AG10803 (cell line): ENCODE measurements around the gene RFLNA.

Source experiments
- DNase-seq: peaks from one replicate; pipeline ENCODE4 v3.0.0; 2010; ENCODE audit warnings: low read depth
- H3K4me3 ChIP-seq: 2 replicates; pipeline ENCODE4 v1.5.1; 2011; ENCODE audit warnings: mild to moderate bottlenecking, low read length, control low read depth
- TF ChIP-seq, protein P1 (sequence below): conservative IDR thresholded peaks from 2 replicates; pipeline ENCODE4 v1.5.1; 2011; ENCODE audit warnings: mild to moderate bottlenecking, low read length, control low read depth, inconsistent platforms

RFLNA gene, protein sequence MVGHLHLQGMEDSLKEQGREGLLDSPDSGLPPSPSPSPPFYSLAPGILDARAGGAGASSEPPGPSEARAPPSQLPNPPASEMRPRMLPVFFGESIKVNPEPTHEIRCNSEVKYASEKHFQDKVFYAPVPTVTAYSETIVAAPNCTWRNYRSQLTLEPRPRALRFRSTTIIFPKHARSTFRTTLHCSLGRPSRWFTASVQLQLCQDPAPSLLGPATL

DNA sequence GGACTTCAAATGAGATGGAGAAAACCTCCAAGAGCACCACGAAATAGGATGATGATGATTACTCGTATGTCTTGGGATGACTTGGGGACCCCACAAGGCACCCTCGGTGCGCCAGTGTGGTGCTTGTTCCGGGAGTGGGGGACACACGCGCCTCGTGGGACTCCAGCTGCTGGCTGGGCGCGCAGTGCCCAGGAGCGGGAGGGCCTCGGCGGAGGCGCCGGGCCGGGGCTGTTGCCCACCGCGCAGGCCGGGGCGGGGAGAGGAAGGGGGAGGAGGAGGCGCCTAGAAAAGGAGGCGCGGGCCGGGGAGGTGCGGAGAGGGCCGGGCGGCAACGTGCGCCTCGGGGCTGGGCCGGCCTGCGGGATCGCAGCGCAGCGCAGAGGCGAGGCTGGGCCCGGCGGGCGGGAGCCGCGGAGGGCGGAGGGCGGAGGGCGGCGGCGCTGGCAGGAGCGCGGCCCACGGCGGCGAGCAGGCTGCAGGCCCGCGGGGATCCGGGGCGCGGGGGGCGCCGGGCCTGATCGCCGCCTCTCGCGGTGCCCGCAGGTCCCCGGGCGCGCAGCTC, at the start of gene RFLNA:
Gene RFLNA, plus strand, starts transcription at position 314 of the 562 bp plus-strand sequence. CDS start 337 bp downstream, outside the sequence.
- peak within 1 kb of the TSS; percentile 64 for H3K4me3 ChIP-seq
- DNase-seq, result no peak
- TF ChIP-seq, protein P1, sequence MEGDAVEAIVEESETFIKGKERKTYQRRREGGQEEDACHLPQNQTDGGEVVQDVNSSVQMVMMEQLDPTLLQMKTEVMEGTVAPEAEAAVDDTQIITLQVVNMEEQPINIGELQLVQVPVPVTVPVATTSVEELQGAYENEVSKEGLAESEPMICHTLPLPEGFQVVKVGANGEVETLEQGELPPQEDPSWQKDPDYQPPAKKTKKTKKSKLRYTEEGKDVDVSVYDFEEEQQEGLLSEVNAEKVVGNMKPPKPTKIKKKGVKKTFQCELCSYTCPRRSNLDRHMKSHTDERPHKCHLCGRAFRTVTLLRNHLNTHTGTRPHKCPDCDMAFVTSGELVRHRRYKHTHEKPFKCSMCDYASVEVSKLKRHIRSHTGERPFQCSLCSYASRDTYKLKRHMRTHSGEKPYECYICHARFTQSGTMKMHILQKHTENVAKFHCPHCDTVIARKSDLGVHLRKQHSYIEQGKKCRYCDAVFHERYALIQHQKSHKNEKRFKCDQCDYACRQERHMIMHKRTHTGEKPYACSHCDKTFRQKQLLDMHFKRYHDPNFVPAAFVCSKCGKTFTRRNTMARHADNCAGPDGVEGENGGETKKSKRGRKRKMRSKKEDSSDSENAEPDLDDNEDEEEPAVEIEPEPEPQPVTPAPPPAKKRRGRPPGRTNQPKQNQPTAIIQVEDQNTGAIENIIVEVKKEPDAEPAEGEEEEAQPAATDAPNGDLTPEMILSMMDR, result no peak

DNA sequence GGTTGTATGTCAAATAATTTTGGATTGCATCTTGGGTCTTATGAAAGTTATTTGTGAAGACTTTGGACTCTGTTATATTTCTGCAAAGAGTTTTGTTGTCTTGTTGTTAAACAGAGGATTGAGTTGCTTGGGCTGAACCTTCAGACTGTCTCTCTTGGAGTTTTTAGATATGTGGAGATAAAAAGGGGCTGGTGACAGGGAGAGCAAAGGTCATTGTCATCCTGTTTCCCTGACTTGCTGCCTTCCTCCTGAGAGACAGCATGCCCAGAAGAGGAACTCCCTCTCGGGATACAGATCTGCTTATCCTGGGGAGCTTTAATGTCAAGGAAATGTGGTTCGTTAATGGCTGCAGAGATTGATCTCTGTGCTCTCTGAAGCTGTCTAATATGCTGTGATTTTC, 47.6 kb upstream of the RFLNA start:
- H3K4me3 ChIP-seq, result no peak overlapping the region
- TF ChIP-seq, protein P1, result no peak
- DNase-seq, result no peak

DNA sequence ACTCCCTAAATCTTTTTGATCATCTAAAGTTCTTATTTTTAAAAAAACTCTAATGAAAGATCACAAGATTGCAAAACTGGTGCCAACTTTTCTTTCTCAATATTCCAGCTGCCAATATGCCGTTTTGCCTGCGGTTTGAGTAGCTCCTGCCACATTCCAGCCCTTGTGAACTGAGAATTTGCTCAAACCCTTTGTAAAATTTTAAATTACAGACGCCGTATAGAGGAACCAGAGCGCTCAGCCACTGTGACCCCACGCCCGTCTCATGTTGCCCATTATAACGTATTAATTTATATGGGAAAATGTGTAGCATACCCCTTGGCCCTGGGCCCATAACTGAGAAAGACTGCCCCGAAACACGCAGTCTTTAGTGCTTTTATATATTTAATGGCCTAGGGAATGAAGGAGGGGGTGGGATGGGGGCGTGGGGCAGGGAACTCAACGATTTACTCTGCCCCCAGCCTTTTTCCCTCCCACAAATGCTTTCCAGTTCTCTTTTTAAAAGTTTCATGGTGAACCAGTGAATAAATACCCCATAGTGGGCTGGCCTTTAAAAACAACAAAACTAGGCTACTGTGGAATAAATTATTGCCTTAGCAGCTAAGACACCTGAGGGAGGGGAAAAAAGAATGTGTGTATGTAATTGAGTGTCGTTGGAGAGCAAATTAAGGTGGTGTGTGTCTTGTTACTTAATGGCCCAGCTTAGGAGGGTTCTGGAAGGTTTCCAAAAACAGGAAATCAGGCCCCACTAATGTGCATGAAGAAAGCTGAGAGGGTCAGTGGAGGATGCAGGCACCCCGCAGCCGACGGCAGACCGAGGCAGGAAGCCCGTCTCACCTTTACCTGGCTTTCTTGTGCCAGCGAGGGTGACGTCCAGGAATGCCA, 45.7 kb upstream of the RFLNA start:
- no peak overlapping the region for H3K4me3 ChIP-seq
- TF ChIP-seq, protein P1, result no peak
- DNase-seq, result peak; percentile 68

DNA sequence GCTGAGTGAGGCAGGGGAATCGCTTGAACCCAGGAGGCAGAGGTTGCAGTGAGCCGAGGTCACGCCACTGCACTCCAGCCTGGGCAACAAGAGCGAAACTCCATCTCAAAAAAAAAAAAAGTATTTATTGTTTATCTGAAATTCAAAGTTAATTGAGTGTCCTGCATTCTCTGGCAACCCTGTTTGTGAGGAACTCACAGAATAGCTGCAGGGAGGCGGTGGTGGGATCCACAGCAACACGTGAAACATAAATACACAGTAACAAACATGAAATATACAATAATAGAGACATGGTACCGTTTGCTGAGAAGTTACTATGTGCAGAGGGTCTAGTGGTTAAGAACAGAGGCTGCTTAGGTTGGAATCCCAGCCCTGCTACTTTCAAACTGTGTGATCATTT, 43.7 kb upstream of the RFLNA start:
- TF ChIP-seq, protein P1, result no peak
- no peak overlapping the region for H3K4me3 ChIP-seq
- no peak for DNase-seq

DNA sequence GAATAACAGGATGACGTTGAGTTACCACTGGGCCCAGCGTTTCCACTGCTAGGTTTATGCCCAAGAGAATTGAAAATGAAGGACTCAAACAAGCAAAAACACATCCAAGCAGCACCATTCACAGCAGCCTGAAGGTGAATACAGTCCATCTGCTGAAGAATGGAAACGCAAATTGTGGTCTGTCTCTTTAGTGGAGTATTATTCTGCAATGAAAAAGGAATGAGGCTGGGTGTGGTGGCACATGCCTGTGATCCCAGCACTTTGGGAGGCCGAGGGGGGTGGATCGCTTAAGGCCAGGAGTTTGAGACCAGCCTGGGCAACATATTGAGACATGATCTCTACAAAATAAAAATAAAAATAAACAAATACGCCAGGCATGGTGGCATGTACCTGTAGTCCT, 41.9 kb upstream of the RFLNA start:
- DNase-seq, result no peak
- TF ChIP-seq, protein P1, result no peak
- H3K4me3 ChIP-seq, result no peak overlapping the region

DNA sequence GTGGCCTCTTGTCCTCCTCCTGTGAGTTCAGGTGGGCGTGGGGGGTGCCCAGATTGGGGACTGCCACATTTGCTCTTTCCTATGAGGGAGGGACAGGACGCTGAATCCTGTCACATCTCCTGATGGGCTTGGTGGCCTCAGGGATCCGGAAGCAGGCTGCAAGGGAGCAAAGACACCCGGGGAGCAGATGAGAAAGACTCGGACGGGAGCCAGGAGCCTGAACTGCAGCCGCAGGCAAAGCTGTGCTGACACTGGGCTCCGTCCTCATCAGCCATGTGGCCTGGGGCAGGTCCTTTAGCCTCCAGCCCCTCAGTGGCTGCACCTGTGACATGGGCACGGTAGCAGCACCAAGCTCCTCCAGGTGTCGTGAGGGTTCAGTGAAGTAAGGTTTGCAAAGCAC, 40.8 kb upstream of the RFLNA start:
- TF ChIP-seq, protein P1, result no peak
- H3K4me3 ChIP-seq, result no peak overlapping the region
- no peak for DNase-seq
